ENCODE results near the gene SEMA4G. TPM values are rescaled to one million over a fixed set of nuclear protein-coding genes. Genes with fewer than 3 reads are reported as not detected.

Gene SEMA4G
- total and polyA plus RNA-seq, 2 of the 13 experiments (the other 11 are each of a cell fraction or from before 2014, with no cell fraction given): 46.2 to 207 TPM

DNA sequence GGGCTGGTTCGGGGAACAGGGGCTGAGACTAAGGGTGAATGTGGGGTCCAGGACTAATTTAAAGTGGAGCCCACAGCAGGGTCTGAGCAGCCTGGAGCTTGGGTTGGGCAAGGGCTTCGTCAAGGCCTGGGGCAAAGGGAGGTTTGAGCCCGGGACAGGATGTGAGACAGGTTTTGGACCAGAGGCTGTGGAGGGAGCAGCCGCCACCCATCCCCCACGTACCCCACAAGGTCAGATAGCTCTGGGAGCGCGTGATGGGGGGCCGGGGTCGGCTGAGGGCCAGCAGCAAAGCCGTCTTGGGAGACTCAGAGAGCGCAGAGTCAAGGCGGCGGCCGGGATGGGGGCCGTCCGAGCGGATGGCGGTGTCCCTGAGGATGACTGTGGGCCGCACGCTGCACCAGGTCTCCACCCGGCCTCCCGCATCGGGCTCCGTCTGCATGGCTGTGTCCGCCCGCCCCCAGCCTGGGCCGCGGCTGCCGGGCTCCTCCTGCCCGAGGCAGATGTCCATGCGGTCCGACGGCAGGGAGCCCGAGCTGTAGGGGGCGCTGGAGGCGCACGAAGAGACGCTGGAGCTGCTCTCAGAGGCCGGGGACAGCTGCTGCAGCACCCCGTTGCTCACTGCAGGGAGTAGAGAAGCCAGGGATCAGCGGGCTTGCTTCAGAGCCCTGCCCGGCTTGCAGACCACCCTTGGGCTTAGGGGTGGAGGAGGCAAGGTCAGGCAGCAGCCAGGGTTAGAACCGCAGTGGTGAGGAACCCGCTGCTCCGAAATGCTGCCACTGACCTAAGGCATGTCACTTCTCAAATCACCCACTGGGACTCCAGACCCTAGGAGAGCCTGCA, 49.5 kb downstream of the SEMA4G start (continued):
- TF ChIP-seq, protein P1, sequence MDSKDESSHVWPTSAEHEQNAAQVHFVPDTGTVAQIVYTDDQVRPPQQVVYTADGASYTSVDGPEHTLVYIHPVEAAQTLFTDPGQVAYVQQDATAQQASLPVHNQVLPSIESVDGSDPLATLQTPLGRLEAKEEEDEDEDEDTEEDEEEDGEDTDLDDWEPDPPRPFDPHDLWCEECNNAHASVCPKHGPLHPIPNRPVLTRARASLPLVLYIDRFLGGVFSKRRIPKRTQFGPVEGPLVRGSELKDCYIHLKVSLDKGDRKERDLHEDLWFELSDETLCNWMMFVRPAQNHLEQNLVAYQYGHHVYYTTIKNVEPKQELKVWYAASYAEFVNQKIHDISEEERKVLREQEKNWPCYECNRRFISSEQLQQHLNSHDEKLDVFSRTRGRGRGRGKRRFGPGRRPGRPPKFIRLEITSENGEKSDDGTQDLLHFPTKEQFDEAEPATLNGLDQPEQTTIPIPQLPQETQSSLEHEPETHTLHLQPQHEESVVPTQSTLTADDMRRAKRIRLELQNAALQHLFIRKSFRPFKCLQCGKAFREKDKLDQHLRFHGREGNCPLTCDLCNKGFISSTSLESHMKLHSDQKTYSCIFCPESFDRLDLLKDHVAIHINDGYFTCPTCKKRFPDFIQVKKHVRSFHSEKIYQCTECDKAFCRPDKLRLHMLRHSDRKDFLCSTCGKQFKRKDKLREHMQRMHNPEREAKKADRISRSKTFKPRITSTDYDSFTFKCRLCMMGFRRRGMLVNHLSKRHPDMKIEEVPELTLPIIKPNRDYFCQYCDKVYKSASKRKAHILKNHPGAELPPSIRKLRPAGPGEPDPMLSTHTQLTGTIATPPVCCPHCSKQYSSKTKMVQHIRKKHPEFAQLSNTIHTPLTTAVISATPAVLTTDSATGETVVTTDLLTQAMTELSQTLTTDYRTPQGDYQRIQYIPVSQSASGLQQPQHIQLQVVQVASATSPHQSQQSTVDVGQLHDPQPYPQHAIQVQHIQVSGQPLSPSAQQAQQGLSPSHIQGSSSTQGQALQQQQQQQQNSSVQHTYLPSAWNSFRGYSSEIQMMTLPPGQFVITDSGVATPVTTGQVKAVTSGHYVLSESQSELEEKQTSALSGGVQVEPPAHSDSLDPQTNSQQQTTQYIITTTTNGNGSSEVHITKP (CRISPR knock-in tag; IDR thresholded peaks at IDR 0.05; ENCODE audit: low read depth): peak; percentile 36; the same call in 1 of the 2 replicates
- TF ChIP-seq, protein P2, sequence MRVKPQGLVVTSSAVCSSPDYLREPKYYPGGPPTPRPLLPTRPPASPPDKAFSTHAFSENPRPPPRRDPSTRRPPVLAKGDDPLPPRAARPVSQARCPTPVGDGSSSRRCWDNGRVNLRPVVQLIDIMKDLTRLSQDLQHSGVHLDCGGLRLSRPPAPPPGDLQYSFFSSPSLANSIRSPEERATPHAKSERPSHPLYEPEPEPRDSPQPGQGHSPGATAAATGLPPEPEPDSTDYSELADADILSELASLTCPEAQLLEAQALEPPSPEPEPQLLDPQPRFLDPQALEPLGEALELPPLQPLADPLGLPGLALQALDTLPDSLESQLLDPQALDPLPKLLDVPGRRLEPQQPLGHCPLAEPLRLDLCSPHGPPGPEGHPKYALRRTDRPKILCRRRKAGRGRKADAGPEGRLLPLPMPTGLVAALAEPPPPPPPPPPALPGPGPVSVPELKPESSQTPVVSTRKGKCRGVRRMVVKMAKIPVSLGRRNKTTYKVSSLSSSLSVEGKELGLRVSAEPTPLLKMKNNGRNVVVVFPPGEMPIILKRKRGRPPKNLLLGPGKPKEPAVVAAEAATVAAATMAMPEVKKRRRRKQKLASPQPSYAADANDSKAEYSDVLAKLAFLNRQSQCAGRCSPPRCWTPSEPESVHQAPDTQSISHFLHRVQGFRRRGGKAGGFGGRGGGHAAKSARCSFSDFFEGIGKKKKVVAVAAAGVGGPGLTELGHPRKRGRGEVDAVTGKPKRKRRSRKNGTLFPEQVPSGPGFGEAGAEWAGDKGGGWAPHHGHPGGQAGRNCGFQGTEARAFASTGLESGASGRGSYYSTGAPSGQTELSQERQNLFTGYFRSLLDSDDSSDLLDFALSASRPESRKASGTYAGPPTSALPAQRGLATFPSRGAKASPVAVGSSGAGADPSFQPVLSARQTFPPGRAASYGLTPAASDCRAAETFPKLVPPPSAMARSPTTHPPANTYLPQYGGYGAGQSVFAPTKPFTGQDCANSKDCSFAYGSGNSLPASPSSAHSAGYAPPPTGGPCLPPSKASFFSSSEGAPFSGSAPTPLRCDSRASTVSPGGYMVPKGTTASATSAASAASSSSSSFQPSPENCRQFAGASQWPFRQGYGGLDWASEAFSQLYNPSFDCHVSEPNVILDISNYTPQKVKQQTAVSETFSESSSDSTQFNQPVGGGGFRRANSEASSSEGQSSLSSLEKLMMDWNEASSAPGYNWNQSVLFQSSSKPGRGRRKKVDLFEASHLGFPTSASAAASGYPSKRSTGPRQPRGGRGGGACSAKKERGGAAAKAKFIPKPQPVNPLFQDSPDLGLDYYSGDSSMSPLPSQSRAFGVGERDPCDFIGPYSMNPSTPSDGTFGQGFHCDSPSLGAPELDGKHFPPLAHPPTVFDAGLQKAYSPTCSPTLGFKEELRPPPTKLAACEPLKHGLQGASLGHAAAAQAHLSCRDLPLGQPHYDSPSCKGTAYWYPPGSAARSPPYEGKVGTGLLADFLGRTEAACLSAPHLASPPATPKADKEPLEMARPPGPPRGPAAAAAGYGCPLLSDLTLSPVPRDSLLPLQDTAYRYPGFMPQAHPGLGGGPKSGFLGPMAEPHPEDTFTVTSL (CRISPR knock-in tag; IDR thresholded peaks at IDR 0.05; ENCODE audit: borderline replicate concordance): no peak
- TF ChIP-seq NFKBIZ (CRISPR knock-in tag; IDR thresholded peaks at IDR 0.05) (0 out of 2 replicates have a peak, but pooled peaks have one; percentile 23), TARDBP (CRISPR knock-in tag; IDR thresholded peaks at IDR 0.05) (peak; percentile 76), ZNF589 (CRISPR knock-in tag; conservative IDR thresholded peaks at IDR 0.05) (no peak), ZNF879 (CRISPR knock-in tag; IDR thresholded peaks at IDR 0.05) (0 out of 2 replicates have a peak, but pooled peaks have one; percentile 64)
- TF ChIP-seq, protein P3, sequence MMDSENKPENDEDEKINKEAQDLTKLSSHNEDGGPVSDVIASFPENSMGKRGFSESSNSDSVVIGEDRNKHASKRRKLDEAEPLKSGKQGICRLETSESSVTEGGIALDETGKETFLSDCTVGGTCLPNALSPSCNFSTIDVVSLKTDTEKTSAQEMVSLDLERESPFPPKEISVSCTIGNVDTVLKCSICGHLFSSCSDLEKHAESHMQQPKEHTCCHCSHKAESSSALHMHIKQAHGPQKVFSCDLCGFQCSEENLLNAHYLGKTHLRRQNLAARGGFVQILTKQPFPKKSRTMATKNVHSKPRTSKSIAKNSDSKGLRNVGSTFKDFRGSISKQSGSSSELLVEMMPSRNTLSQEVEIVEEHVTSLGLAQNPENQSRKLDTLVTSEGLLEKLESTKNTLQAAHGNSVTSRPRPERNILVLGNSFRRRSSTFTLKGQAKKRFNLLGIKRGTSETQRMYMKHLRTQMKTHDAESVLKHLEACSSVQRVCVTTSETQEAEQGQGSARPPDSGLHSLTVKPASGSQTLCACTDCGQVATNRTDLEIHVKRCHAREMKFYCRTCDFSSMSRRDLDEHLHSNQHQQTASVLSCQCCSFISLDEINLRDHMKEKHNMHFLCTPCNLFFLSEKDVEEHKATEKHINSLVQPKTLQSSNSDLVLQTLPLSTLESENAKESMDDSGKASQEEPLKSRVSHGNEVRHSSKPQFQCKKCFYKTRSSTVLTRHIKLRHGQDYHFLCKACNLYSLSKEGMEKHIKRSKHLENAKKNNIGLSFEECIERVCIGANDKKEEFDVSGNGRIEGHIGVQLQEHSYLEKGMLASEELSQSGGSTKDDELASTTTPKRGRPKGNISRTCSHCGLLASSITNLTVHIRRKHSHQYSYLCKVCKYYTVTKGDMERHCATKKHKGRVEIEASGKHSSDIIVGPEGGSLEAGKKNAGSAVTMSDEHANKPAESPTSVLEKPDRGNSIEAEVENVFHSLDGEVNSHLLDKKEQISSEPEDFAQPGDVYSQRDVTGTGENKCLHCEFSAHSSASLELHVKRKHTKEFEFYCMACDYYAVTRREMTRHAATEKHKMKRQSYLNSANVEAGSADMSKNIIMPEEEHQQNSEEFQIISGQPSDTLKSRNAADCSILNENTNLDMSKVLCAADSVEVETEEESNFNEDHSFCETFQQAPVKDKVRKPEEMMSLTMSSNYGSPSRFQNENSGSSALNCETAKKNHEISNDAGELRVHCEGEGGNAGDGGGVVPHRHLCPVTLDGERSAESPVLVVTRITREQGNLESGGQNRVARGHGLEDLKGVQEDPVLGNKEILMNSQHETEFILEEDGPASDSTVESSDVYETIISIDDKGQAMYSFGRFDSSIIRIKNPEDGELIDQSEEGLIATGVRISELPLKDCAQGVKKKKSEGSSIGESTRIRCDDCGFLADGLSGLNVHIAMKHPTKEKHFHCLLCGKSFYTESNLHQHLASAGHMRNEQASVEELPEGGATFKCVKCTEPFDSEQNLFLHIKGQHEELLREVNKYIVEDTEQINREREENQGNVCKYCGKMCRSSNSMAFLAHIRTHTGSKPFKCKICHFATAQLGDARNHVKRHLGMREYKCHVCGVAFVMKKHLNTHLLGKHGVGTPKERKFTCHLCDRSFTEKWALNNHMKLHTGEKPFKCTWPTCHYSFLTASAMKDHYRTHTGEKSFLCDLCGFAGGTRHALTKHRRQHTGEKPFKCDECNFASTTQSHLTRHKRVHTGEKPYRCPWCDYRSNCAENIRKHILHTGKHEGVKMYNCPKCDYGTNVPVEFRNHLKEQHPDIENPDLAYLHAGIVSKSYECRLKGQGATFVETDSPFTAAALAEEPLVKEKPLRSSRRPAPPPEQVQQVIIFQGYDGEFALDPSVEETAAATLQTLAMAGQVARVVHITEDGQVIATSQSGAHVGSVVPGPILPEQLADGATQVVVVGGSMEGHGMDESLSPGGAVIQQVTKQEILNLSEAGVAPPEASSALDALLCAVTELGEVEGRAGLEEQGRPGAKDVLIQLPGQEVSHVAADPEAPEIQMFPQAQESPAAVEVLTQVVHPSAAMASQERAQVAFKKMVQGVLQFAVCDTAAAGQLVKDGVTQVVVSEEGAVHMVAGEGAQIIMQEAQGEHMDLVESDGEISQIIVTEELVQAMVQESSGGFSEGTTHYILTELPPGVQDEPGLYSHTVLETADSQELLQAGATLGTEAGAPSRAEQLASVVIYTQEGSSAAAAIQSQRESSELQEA (CRISPR knock-in tag; IDR thresholded peaks at IDR 0.05; ENCODE audit: not compliant biosample characterization): peak; percentile 40
- TF ChIP-seq, protein P4, sequence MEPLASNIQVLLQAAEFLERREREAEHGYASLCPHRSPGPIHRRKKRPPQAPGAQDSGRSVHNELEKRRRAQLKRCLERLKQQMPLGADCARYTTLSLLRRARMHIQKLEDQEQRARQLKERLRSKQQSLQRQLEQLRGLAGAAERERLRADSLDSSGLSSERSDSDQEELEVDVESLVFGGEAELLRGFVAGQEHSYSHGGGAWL (CRISPR knock-in tag; IDR thresholded peaks at IDR 0.05): peak; percentile 78
